Cardiac muscle cell (in vitro differentiated cells and primary cell): ENCODE measurements around the gene COL23A1. TPM values are rescaled to one million over a fixed set of nuclear protein-coding genes. Genes with fewer than 3 reads are reported as not detected.
A peak's percentile ranks its signal among the peaks of the same experiment; 100 is the strongest.

Experiments used
- DNase-seq, 2 donors: peaks; one replicate each; pipeline versions ENCODE4 v3.0.0 to v3.0.0-alpha.2; 2010 to 2017; ENCODE audit warnings: low read depth in 1 of 2, low spot score in 1 of 2
- H3K27ac ChIP-seq: fragments of 200-600 bp; sonication (generic); 2 replicates; pipeline ENCODE4 v1.5.1; 2016
- H3K27me3 ChIP-seq: fragments of 200-600 bp; sonication (generic); 2 replicates; pipeline ENCODE4 v1.6.0; 2016; ENCODE audit warnings: control low read depth
- H3K36me3 ChIP-seq: fragments of 200-600 bp; sonication (generic); 2 replicates; pipeline ENCODE4 v1.5.1; 2016; ENCODE audit warnings: control low read depth
- H3K4me1 ChIP-seq: fragments of 200-600 bp; sonication (generic); 2 replicates; pipeline ENCODE4 v1.8.1; 2017; ENCODE audit warnings: low read depth, mild to moderate bottlenecking, mixed run types
- H3K4me3 ChIP-seq: fragments of 200-600 bp; sonication (generic); 2 replicates; pipeline ENCODE4 v1.5.1; 2016; ENCODE audit warnings: mild to moderate bottlenecking
- H3K9me3 ChIP-seq: fragments of 200-600 bp; sonication (generic); 2 replicates; pipeline ENCODE4 v1.5.1; 2017; ENCODE audit warnings: low read depth, mild to moderate bottlenecking, control low read depth
- CTCF ChIP-seq: IDR thresholded peaks from 2 replicates; pipeline ENCODE4 v1.5.1; 2012; ENCODE audit warnings: low read depth, mild to moderate bottlenecking, low read length
- polyA plus RNA-seq: library from polyadenylated mRNA; unstranded; fragments of >200 nt; fragmentation: Nextera tagmentation; extraction: Ambion mirVana; gene quantifications from 2 replicates; pipeline ENCODE4 v1.2.1, GENCODE V29; 2016
- total RNA-seq: library from RNA; depleted of rRNA; stranded (reverse); fragments of >200 nt; gene quantifications from 2 replicates; pipeline ENCODE4 v1.2.3, GENCODE V29; 2016

COL23A1 gene
- total and polyA plus RNA-seq, 2 experiments from 2014 or later: 28.9 to 43.0 TPM

- DNase-seq: no peak
- no peak overlapping the region for H3K27ac ChIP-seq
- no peaks in the 10 kb centered on the region for H3K9me3 ChIP-seq
- peaks cover 28% of the 10 kb centered on the region for H3K4me1 ChIP-seq
- H3K36me3 ChIP-seq: no peaks in the 10 kb centered on the region
- TF ChIP-seq CTCF: no peak
- no peak overlapping the region for H3K4me3 ChIP-seq
- no peaks in the 10 kb centered on the region for H3K27me3 ChIP-seq
Measured at GRCh38 chr5:178470760-178471025, 119.5 kb downstream of the COL23A1 start.

GRCh38 chr5:178469975-178470759, 120.0 kb downstream of the COL23A1 start:
- Histone ChIP-seq H3K4me1 (peaks cover 33% of the 10 kb centered on the region), H3K27me3 (no peaks in the 10 kb centered on the region), H3K36me3 (no peaks in the 10 kb centered on the region), H3K9me3 (no peaks in the 10 kb centered on the region), H3K4me3 (no peak overlapping the region), H3K27ac (no peak overlapping the region)
- no peak for DNase-seq
- no peak for TF ChIP-seq CTCF

GRCh38 chr5:178469011-178469974, 120.9 kb downstream of the COL23A1 start:
- H3K36me3 ChIP-seq: no peaks in the 10 kb centered on the region
- no peak for DNase-seq
- no peak for TF ChIP-seq CTCF
- no peaks in the 10 kb centered on the region for H3K27me3 ChIP-seq
- H3K27ac ChIP-seq: no peak overlapping the region
- H3K4me3 ChIP-seq: no peak overlapping the region
- no peaks in the 10 kb centered on the region for H3K9me3 ChIP-seq
- H3K4me1 ChIP-seq: peaks cover 37% of the 10 kb centered on the region

GRCh38 chr5:178468196-178468685, 122.0 kb downstream of the COL23A1 start:
- no peaks in the 10 kb centered on the region for H3K27me3 ChIP-seq
- H3K4me1 ChIP-seq: peaks cover 31% of the 10 kb centered on the region
- H3K9me3 ChIP-seq: no peaks in the 10 kb centered on the region
- H3K27ac ChIP-seq: no peak overlapping the region
- no peak for TF ChIP-seq CTCF
- no peak overlapping the region for H3K4me3 ChIP-seq
- no peak for DNase-seq
- H3K36me3 ChIP-seq: no peaks in the 10 kb centered on the region

GRCh38 chr5:178467568-178468195, 122.5 kb downstream of the COL23A1 start:
- H3K27ac ChIP-seq: no peak overlapping the region
- no peak for TF ChIP-seq CTCF
- peak in 1 of 2 donors; percentile 21 for DNase-seq
- no peaks in the 10 kb centered on the region for H3K36me3 ChIP-seq
- no peaks in the 10 kb centered on the region for H3K9me3 ChIP-seq
- H3K4me1 ChIP-seq: peaks cover 31% of the 10 kb centered on the region
- H3K4me3 ChIP-seq: no peak overlapping the region
- no peaks in the 10 kb centered on the region for H3K27me3 ChIP-seq
